Activated CD8-positive, alpha-beta memory T cell treated with anti-CD3 and anti-CD28 coated beads, Interleukin-2, amount 50 U/mL, for 24 hours (primary cell): Measurements from ENCODE around the gene DHPS.
A peak's percentile ranks its signal among the peaks of the same experiment; 100 is the strongest.
"Not testable (repeated sequence)": the region's sequence is repeated elsewhere in the genome, so short reads cannot be mapped to it uniquely, and the experiment has no call there.

ENCODE experiments used
- DNase-seq: peaks from one replicate; pipeline ENCODE4 v3.0.0-alpha.2; 2020; ENCODE audit errors: extremely low read depth

DHPS gene

DNA sequence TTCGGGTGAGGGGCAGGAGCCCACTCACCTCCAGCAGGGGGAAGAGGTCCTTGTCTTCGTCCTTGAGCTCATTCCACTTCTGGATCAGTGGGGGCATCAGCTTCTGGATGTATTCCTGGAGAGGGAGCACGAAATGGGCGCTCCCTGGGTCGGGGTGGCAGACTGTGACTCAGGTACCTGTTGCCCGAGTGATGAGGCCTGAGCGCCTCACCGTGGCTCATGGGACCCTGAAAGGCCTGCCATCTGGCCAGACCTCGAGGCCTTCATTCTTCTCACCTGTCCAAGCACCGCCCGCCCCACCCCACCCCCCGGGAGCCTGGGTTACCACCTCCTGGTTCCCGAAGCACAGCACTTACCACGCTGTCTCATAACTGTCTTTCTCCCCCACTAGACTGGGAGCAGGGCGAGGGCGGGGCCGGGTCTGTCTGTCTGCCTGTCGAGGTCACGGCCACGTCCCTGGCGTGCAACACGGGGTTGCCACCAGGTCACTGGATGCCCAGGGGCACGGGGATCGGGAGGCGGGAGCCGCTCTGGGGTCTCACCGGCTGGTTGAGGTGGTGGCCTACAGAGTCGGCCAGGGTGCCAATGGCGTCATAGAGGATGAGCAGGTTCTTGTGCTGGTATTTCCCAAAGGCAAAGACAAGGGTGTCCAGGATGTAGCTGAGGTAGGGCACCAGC, 24.1 kb upstream of the DHPS start:
- DNase-seq = no peak

DNA sequence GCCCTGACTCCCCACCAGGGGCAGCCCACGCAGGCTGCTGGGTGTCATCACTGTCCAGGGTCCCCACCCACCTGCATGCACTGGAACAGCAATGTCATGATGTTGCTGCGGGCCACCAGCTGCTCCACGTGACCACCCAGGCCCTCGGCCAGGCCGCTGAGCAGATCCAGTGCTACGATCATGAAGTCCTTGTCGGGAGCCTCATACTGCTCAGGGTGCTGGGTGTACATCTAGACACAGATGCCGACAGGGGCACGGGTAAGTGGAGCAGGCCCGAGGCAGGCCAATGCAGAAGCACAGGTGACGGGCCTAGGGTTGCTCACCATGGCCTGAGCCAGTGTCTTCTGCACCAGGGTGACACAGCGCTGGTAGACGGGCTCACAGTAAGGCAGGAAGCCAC, 23.5 kb upstream of the DHPS start:
- DNase-seq = no peak

DNA sequence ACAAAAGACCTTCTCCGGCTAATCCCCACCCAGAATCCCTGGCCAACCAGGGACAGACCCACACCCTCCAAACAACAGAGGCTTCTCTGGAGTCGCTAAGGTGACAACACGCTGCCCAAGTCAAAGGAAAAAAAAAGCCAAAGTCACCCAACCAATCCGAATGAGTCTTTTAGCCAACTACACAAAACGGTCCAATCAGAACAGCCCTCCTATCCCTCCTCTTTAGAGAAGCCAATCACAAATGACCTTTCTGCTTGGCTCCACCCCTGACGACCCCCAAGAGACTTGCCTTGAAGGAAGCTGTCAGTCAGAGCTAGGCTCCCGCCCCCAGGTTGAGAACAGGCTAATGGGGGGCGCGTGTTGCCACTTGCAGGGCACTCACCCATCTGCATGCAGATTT, 21.4 kb upstream of the DHPS start:
- DNase-seq = no peak

DNA sequence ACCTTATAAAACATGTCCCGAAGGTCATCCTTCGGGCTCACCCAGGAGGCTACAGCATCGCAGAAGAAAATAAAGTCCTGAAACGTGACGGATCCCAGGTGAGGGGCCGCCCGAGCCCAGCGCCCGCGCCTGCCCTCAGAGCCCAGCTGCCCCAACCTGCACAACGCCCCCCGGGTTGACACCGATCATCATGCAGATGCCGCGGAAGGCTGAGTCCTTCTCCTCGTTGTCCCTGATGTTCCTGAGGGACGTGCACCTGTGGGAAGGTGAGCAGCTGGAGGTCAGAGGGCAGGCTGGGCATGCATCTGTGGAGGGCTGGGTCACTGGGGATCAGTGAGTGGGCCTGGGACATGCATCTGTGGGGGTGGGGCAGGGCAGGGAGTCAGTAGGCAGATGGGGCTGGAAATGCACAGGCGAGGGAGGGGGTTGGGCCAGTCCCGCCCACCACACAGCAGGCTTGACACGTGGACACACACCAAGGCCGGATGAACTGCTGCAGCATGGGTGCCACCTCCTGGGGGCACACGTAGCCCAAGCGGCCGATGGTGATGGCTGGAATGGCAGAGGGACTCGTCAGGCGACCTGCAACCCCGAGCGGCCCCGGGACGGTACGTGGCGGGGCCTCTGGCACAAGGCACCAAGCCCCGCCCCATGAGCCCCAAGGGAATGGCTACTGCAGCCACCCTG, 20.1 kb upstream of the DHPS start:
- no peak for DNase-seq

DNA sequence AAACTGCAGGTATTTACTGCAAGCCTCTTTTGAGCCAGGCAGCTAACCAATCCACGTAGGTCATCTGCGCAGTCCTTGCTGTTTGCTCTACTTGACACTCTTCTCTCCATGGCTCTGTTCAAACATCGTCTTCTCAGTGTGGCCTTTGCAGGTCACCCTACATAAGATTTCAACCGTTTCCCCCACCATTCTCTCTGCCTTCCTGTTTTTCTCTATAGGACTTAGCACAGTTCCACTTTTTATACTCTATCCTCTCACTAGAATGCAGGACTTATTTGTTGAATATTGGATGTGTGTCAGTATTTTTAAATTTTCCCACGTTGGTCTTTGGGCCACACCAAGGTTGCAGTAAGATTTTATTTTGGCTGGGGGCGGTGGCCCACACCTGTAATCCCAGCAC, 16.5 kb upstream of the DHPS start:
- no peak for DNase-seq

DNA sequence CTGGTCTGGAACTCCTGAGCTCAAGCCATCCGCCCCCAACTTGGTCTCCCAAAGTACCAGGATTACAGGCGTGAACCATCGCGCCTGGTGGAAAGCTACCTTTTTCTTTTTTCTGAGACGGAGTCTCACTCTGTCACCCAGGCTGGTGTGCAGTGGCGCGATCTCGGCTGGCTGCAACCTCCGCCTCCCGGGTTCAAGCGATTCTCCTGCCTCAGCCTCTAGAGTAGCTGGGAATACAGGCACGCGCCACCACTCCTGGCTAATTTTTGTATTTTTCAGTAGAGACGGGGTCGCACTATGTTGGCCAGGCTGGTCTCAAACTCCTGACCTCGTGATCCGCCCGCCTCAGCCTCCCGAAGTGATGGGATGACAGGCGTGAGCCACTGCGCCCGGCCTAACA, 15.7 kb upstream of the DHPS start:
- DNase-seq = not testable (repeated sequence)

DNA sequence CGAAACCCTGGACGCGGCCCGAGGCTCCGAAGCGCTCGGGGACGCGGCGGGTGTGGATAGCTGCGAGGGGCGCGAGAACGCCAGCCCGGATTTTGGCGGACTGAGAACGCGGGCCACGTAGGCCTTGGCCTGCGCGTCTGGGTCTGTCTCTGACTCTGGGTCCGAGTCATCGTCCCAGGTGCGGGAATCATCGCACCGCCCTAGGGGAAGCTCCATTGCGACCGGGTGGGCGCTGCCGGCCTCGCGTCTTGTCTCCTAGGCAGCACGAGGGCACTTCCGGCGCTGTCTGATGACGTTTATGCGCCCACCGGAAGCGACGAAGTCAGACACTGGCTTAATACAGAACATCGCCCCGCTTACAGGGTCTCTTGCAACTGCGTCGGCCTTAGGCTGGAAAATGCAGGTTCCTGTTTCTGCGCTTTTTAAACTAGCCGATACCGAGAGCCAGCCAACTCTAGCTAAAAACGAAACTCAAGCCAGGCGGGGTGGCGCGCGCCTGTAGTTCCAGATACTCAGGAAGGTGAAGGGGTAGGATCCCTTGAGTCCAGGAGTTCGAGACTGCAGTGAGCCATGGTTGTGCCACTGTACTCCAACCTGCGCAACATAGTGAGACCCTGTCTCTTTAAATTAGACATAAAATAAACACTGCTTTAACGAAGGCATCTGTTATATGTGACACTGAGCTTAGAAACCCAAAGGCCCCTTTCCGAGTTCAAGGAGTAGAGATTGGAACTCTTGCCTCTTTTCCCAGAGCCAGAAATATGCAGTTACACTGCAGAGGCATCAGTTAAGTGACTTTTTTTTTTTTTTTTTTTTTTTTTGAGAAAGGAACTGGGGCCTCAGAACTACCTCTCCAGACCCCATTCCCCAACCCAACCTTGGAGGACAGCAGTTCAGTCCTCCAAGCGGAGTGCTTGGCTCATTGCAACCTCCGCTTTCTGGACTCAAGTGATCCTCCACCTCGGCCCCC, 15.0 kb upstream of the DHPS start, which contains the start of gene FBXW9:
Gene FBXW9, minus strand, starts transcription at position 266 of the 970 bp plus-strand sequence. Its CDS starts 50 bp downstream, at position 216.
- DNase-seq = peak; percentile 96

DNA sequence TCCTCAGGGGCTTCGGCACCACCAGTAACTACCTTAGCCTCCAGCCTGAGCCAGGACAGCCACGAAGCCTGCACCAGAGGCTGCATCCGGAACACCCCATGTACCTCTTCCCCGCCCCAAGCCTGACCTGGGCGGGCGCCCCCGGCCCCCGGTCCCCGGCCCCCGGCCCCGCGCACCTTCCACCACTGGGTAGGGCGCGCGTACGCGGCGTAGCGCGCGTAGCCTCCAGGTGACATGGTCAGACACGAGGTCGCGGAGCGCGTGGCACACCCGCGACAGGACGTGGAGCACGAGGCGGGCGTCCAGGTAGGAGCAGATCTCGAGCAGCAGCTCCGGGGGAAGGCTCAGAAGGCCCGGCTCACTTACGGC, 14.3 kb upstream of the DHPS start:
- no peak for DNase-seq

DNA sequence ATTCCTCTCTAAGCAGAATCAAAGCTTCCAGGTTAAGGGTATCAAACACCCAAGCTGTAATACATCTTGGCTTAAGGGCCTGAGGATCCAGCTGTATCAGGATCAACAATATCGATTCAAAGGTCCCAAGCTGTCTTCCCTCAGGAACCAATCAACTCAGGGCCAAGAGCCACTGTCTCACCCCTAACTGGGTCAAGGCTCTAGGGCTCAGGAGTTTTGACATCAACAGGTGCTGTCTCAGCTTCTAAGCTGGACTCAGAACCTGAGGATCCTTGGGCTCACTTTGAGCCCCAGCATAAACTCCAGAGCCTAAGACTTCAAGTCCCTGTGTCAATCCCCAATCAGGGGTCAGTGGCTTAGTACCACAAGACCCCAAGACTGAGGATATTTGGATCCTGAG, 13.8 kb upstream of the DHPS start:
- DNase-seq = no peak

DNA sequence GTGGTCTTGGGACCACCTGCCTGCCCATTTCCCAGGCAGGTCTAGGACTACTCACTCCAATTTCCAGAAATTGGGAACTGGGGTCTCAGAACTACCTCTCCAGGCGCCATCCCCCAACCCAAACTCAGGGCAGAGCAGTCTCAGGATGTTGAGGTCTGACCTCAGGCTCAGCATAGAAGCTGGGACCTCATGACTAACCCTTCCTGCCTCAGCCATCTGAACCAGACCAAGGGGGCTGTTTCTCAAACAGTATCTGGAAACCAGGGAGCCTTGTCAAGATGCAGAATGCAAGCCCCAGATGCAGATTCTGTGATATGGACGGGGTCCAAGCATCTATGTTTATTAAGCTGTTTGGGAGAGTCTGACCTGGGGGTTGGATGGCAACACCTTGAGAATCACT, 13.4 kb upstream of the DHPS start:
- no peak for DNase-seq

DNA sequence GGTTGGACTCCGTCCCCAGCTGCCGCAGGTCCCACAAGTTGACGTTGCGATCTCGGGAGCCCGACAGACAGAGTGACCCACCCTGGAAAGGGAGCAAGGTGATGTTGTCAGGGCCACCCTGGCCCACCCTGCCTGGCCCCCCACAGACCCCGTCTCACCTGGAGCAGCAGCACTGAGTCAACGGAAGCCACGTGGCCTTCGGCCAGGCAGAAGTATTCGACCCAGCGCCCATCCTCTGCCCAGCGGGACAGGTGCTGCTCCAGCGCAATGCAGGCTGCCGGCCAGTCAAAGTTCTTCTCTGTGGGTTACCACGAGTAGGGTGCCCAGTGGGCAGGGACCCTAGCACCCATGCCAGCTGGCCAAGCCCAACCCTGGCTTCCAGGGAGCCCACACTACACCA, 13.0 kb upstream of the DHPS start:
- DNase-seq = no peak

DNA sequence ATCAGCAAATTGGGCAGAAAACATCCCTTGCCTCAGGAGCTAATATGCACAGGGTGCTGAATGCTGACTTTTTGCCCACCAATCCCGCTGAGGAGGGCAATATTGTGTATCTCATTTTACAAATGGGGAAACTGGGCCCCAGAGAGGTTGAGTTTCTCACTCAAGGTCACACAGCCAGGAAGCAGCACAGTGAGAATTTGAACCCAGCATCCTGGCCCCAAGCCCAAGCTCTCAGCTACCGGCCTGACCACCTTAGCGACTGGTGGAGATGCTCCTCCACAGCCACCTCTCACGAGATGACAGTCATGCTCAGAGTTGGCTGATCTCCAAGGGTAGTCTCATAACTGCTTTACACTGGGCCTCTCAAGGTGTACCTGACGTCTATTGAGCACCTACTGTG, 11.3 kb upstream of the DHPS start:
- no peak for DNase-seq

DNA sequence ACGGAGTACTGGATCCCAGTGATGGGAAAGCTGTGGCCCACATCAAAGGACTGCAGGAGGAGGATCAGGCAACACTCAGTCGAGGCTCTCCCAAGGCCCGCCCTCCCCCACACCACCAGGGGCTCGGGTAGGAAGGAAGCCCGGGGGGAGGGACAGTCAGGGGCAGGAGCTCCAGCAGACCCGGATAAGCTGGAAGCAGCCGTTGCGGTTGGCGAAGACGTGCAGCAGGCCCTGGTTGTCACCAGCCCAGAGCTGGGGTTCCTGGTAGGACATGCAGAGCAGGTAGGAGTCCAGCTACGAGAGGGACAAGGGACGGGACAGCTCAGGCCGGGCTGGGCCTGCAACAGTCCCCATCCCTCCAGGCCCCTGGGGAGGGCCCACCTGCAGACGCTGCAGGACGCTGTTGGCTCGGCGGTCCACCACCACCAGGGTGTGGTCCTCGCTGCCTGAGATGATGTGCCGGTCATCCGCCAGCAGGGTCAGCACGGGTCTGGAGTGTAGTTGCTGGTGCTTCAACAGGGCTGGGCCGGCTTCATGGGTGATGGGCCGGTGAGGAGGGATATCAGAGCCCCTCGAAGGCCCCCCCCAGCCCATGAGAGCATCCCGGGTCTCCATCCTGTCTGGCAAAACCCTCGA, 8.0 kb upstream of the DHPS start:
- no peak for DNase-seq

DNA sequence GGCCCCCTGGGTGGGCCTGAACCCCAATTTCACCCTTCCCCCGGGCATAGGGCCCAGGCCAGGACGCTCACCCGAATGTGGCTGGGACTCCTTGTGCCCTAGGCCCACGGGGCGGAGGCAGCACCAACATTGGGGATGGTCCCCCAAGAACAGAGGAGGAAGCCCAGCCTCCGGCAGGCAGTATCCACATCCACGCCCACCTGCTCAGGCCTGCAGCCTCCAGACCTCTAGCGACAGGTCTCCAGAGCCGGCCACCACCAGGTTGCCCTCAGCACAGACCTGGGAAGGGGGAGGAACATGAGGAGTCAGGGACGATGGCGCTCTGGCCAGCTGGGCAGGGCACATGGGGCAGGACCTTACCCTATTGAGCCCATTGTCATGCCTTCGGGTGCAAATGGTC, 7.3 kb upstream of the DHPS start:
- no peak for DNase-seq

DNA sequence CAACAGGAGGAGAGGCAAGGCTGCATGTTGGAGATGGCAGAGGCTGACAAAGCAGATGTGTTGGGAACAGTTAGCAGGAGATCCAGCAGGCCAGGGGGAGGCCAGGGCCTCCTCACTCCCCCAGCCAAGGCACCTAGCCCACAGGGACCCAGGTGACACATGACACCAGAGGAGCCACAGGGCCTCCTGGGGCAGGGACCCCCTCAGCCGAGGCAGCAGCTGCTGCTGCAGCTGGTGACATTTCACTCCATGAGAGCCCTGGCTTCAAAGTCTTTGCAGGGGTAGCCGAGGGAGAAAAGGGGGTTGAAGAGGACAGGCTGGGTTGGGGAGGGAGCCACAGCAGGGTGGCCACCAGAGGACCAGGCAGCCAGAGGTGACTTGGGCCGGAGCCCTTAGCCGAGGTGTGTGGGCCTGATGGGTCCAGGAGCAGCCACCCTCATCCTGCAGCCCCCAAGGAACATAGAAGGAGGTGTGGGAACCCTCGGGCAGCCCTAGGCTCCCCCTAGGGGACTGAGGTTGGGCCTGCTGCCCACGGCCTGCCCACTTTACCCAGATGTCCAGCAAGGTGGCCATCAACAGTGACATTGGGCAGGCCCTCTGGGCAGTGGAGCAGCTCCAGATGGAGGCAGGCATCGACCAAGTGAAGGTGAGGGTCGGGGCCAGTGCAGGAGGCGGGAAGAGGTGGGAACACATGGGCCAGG, 6.0 kb upstream of the DHPS start, which contains the start of gene GNG14:
Gene GNG14, plus strand, starts transcription at position 503 of the 701 bp plus-strand sequence. Its CDS starts 51 bp downstream, at position 554.
- DNase-seq = no peak

DNA sequence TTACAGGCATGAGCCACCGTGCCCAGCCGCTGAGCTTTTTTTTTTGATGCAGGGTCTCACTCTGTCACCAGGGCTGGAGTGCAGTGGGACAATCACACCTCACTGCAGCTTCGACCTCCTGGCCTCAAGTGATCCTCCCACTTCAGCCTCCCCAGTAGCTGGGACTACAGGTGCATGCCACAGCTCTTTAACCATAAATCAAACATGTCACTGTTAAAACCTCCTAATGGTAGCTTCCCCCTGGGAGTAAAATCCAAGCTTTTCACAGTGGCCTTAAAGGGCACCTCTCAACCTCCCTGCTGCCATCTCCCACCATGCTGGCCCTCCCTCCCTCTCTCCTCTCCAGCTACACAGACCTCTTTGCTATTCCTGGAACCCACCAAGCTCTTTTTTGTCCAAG, 4.2 kb upstream of the DHPS start:
- no peak for DNase-seq

DNA sequence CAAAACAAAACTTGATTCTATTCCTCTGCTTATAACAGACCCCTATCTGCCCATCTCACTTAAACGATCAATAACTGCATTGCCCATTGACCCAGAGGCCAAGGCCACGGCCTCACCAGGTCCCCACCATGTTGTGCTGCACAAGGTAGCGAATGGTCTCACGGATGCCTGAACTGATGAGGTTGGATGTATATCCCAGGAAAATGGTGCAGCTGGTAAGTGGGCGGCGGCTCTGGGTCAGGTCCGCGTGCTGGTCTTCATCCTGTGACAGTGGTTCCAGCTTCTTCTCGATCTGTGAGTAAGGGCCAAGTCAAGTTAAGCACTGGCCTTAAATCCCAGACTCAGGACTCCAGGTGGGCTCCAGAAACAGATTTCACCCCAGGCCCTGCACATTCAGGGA, 1.6 kb downstream of the DHPS start:
- no peak for DNase-seq

DNA sequence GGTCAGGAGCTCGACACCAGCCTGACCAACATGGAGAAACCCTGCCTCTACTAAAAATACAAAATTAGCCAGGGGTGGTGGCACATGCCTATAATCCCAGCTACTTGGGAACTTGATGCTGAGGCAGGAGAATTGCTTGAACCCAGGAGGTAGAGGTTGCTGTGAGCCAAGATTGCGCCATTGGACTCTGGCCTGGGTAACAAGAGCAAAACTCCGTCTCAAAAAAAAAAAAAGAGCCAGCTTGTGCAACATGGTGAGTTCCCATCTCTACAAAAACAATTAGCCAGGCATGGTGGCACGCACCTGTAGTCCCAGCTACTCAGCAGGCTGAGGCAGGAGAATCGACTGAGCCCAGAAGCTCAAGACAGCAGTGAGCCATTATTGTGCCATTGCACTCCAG, 3.6 kb downstream of the DHPS start:
- not testable (repeated sequence) for DNase-seq

DNA sequence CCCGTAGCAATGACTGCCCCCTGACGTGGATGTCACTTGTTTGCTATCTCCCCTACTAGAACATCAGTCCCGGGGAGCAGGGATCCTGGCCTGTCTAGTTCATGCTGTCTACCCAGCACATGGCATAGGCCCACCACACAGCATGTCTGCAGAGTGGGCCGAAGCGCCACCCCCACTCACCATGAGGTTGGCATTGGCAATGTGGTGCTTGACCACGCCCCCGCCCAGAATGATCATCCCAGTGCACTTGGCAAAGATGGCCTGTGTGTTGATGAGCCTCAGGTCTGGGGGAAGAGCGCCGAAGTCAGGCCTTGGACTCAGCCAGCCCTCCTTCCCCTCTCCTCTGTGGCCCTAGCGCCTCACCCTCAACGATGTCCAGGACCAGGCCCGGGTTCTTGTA, 4.8 kb downstream of the DHPS start:
- DNase-seq = no peak

DNA sequence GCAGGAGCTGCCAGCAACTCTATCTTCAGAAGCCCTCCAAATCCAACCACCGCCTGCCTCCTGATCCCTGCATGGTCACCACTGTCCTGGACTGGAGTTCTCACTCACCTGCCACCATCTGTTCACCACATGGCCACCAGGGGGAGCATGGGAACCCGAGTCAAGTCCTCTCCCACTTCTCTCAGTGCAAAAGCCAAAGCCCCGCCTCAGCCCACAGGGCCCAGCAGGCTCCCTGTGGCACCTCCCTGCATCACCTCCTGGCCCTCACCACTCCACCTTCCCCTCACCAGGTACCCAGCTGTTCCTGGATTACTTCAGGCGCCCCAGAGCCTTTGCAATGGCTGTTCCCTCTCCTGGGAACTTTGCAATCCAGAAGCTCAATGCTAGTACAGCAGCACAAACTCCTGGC, 5.3 kb downstream of the DHPS start:
- peak; percentile 81 for DNase-seq

DNA sequence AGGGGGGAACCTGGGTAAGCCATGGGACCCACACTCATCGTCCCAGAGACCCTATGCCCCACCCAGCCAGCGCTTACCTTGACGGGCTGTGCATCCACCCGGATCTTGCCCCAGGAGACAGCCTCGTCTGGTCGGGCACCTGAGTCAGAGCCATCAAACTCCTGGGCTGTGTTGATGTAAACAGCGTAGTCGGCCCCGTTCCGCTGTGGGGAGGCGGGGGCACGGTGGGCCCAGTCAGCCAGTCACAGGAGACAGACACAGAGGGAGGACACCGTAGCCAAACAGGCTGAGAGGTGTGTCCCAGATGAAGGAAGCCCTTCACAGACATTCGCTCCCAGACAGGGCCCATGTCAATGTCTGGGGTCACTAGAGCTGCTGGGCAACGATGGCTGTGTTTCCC, 5.7 kb downstream of the DHPS start:
- no peak for DNase-seq
